Activated B cell treated with CpG ODN at 0.5 μM for 24 hours (primary cell): ENCODE data around the gene HOXA5. TPM values are rescaled to one million over a fixed set of nuclear protein-coding genes. Genes with fewer than 3 reads are reported as not detected.

Experiments
- ATAC-seq: fragments of 200-7000 bp; cut with Tn5 transposase; one replicate; pipeline ENCODE4 v1.10.0; 2021; ENCODE audit warnings: low read depth, mild to moderate bottlenecking, moderate library complexity
- CTCF ChIA-PET: fragments of 350-600 bp; sonication (Branson Sonifier 250); formaldehyde crosslinking; loops from one replicate; lab custom pipeline; 2021; ENCODE audit warnings: antibody characterized with exemption; lab: Charles Lee
- POLR2A ChIA-PET: fragments of 350-600 bp; sonication (Branson Sonifier 250); formaldehyde crosslinking; loops from one replicate; lab custom pipeline; 2021; ENCODE audit warnings: antibody characterized with exemption; lab: Charles Lee
- DNase-seq: peaks from one replicate; pipeline ENCODE4 v3.0.0; 2022
- H3K27ac Mint-ChIP-seq: one replicate; pipeline ENCODE4 v1.8.0; 2020; ENCODE audit warnings: mixed read lengths
- H3K27me3 Mint-ChIP-seq: one replicate; pipeline ENCODE4 v1.8.0; 2021; ENCODE audit warnings: mixed read lengths
- H3K36me3 Mint-ChIP-seq: one replicate; pipeline ENCODE4 v1.8.0; 2021; ENCODE audit warnings: low read depth, mixed read lengths
- H3K4me1 Mint-ChIP-seq: one replicate; pipeline ENCODE4 v1.8.0; 2021; ENCODE audit warnings: mixed read lengths
- H3K4me3 Mint-ChIP-seq: one replicate; pipeline ENCODE4 v1.8.0; 2020; ENCODE audit warnings: mild to moderate bottlenecking, mixed read lengths
- H3K9me3 Mint-ChIP-seq: one replicate; pipeline ENCODE4 v1.8.0; 2020; ENCODE audit warnings: mixed read lengths
- CTCF ChIP-seq: fragments of 200-600 bp; IDR thresholded peaks from one replicate; pipeline ENCODE4 v1.8.0; 2022; ENCODE audit warnings: antibody characterized with exemption, mild to moderate bottlenecking
- intact Hi-C: fragments of 100-400 bp; cut with micrococcal nuclease; formaldehyde crosslinking; loops from one replicate; pipeline ENCODE4 v1.15.1; 2024
- total RNA-seq: library from RNA; stranded (reverse); gene quantifications from 2 replicates; pipeline ENCODE4 v1.2.3, GENCODE V29; 2022

HOXA5 gene
- total RNA-seq, 1 donor from 2014 or later = not detected

- DNase-seq (no peak), ATAC-seq (no peak)
- intact Hi-C loops = no loop called here
- TF ChIP-seq CTCF = no peak
- Mint-ChIP-seq H3K27ac (no peak overlapping the region), H3K4me3 (no peak overlapping the region), H3K36me3 (no peaks in the 10 kb centered on the region), H3K27me3 (peaks cover 61% of the 10 kb centered on the region), H3K9me3 (no peaks in the 10 kb centered on the region), H3K4me1 (peaks cover 20% of the 10 kb centered on the region)
- ChIA-PET POLR2A (no interaction called here), CTCF (interaction anchor here (1.3 kb wide), 1 partner anchor 15 kb away, joined by 3 read pairs; no protein-coding TSS in a partner anchor)
Measured at GRCh38 chr7:27175626-27176523, 32.4 kb upstream of the HOXA5 start.

DNA sequence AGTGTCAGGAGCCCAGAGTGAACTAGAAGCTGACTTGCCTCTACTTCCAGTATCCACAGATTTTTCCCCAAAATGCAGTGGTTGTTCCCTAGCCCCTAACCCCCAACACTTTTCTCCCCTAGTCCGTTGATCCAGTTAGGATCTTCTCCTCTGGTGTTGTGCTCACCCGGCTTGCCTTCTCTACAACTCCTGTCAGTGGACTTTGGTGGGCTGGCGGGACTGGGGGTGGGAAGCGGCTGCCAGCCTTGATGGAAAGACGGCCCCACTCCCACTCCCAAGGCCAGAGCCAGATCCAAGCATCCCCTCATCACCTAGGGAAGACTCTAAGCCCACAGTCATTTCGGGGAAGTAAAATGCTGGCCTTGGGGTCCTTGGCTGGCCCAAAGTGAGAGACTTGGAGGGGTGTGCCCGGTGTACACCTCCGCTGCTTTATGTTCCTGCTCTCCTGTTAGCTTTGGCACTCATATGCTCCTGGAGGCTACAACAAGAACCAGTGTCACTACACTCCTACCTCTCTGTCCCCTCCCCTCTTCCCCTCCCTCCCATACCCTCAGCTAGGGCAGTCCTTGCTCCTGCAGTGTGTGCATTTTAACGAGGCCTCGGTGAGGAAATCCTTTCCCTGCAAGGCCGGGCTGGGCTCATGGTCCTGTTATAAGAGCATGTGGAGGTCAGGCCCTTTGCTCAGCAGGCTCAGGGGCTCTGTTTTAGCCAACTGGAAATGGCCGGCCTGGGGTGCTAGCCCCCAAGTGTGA, 31.6 kb upstream of the HOXA5 start:
- intact Hi-C loops = no loop called here
- Mint-ChIP-seq H3K4me1 (peaks cover 20% of the 10 kb centered on the region), H3K36me3 (no peaks in the 10 kb centered on the region), H3K4me3 (peak overlapping the region; percentile 48), H3K27me3 (peaks cover 62% of the 10 kb centered on the region), H3K9me3 (no peaks in the 10 kb centered on the region), H3K27ac (peak overlapping the region; percentile 30)
- ATAC-seq (no peak), DNase-seq (no peak)
- no peak for TF ChIP-seq CTCF
- ChIA-PET CTCF (interaction anchor here (1.3 kb wide), 1 partner anchor 14 kb away, joined by 3 read pairs; no protein-coding TSS in a partner anchor), POLR2A (no interaction called here)

- Mint-ChIP-seq H3K4me1 (peaks cover 16% of the 10 kb centered on the region), H3K27ac (no peak within 1 kb of the TSS), H3K4me3 (peak within 1 kb of the TSS; percentile 55), H3K9me3 (no peaks in the 10 kb centered on the region), H3K36me3 (no peaks in the 10 kb centered on the region), H3K27me3 (peaks cover 55% of the 10 kb centered on the region)
- intact Hi-C loops = loop anchor here (1.0 kb wide), 2 partner anchors 10 to 23 kb away; no protein-coding TSS in a partner anchor
- POLR2A ChIA-PET = interaction anchor here (1.7 kb wide), 1 partner anchor 9 kb away, joined by 6 read pairs; no protein-coding TSS in a partner anchor
- no peak for ATAC-seq
- no peak for TF ChIP-seq CTCF
- CTCF ChIA-PET = no interaction called here
- peak; percentile 17 for DNase-seq
Measured at GRCh38 chr7:27173956-27174873, 30.7 kb upstream of the HOXA5 start, which contains the start of gene HOXA10. HOXA10 (minus strand) TSS chr7:27174320; CDS start chr7:27174306, 14 bp downstream.

GRCh38 chr7:27173511-27173955, 30.1 kb upstream of the HOXA5 start:
- Mint-ChIP-seq H3K4me3 (peak overlapping the region; percentile 32), H3K27ac (no peak overlapping the region), H3K9me3 (no peaks in the 10 kb centered on the region), H3K4me1 (peaks cover 20% of the 10 kb centered on the region), H3K27me3 (peaks cover 54% of the 10 kb centered on the region), H3K36me3 (no peaks in the 10 kb centered on the region)
- POLR2A ChIA-PET = interaction anchor here (1.7 kb wide), 1 partner anchor 10 kb away, joined by 6 read pairs; no protein-coding TSS in a partner anchor
- intact Hi-C loops = loop anchor here (1.0 kb wide), 2 partner anchors 11 to 22 kb away; no protein-coding TSS in a partner anchor
- no peak for TF ChIP-seq CTCF
- ATAC-seq = peak; percentile 86
- CTCF ChIA-PET = no interaction called here
- peak; percentile 57 for DNase-seq
